ENCODE data around the gene CTNNA3. TPM values are rescaled to one million over a fixed set of nuclear protein-coding genes. Genes with fewer than 3 reads are reported as not detected.

Gene CTNNA3
- total RNA-seq, 2 donors from 2014 or later, result 1.6 TPM; not detected in 1

GRCh38 chr10:66575251-66575855 lies 1120.6 kb downstream of the CTNNA3 start:
- no peaks in the 10 kb centered on the region for H3K36me3 Mint-ChIP-seq (ENCODE audit: low read depth)
- H3K9me3 ChIP-seq (ENCODE audit: control insufficient read depth, low read length, poor library complexity, severe bottlenecking), result no peaks in the 10 kb centered on the region
- DNase-seq (no peak), ATAC-seq (no peak)
- no peak overlapping the region for H3K4me3 Mint-ChIP-seq
- no peaks in the 10 kb centered on the region for H3K27me3 Mint-ChIP-seq
- H3K4me1 Mint-ChIP-seq, result no peaks in the 10 kb centered on the region
- H3K27ac Mint-ChIP-seq, result no peak overlapping the region

GRCh38 chr10:66572700-66573099 lies 1123.3 kb downstream of the CTNNA3 start:
- DNase-seq, result no peak
- ATAC-seq, result no peak
- Mint-ChIP-seq H3K27ac (no peak overlapping the region), H3K4me1 (no peaks in the 10 kb centered on the region), H3K36me3 (ENCODE audit: low read depth) (no peaks in the 10 kb centered on the region), H3K27me3 (no peaks in the 10 kb centered on the region), H3K4me3 (no peak overlapping the region)
- H3K9me3 ChIP-seq (ENCODE audit: control insufficient read depth, low read length, poor library complexity, severe bottlenecking), result no peaks in the 10 kb centered on the region

GRCh38 chr10:66565999-66566398 lies 1130.0 kb downstream of the CTNNA3 start:
- Mint-ChIP-seq H3K27ac (no peak overlapping the region), H3K36me3 (ENCODE audit: low read depth) (no peaks in the 10 kb centered on the region), H3K4me1 (no peaks in the 10 kb centered on the region), H3K27me3 (no peaks in the 10 kb centered on the region), H3K4me3 (no peak overlapping the region)
- DNase-seq (no peak), ATAC-seq (no peak)
- H3K9me3 ChIP-seq (ENCODE audit: control insufficient read depth, low read length, poor library complexity, severe bottlenecking), result no peaks in the 10 kb centered on the region

GRCh38 chr10:66564287-66564686 lies 1131.7 kb downstream of the CTNNA3 start:
- Mint-ChIP-seq H3K4me3 (no peak overlapping the region), H3K27me3 (no peaks in the 10 kb centered on the region), H3K27ac (no peak overlapping the region), H3K36me3 (ENCODE audit: low read depth) (no peaks in the 10 kb centered on the region), H3K4me1 (no peaks in the 10 kb centered on the region)
- no peaks in the 10 kb centered on the region for H3K9me3 ChIP-seq (ENCODE audit: control insufficient read depth, low read length, poor library complexity, severe bottlenecking)
- ATAC-seq (no peak), DNase-seq (no peak)

GRCh38 chr10:66555061-66555460 lies 1140.9 kb downstream of the CTNNA3 start:
- no peaks in the 10 kb centered on the region for H3K36me3 Mint-ChIP-seq (ENCODE audit: low read depth)
- no peak overlapping the region for H3K27ac Mint-ChIP-seq
- ATAC-seq (no peak), DNase-seq (no peak)
- no peaks in the 10 kb centered on the region for H3K4me1 Mint-ChIP-seq
- H3K27me3 Mint-ChIP-seq, result no peaks in the 10 kb centered on the region
- no peaks in the 10 kb centered on the region for H3K9me3 ChIP-seq (ENCODE audit: control insufficient read depth, low read length, poor library complexity, severe bottlenecking)
- H3K4me3 Mint-ChIP-seq, result no peak overlapping the region

GRCh38 chr10:66552331-66552730 lies 1143.7 kb downstream of the CTNNA3 start:
- Mint-ChIP-seq H3K4me3 (no peak overlapping the region), H3K27me3 (no peaks in the 10 kb centered on the region), H3K4me1 (no peaks in the 10 kb centered on the region), H3K36me3 (ENCODE audit: low read depth) (no peaks in the 10 kb centered on the region), H3K27ac (no peak overlapping the region)
- no peaks in the 10 kb centered on the region for H3K9me3 ChIP-seq (ENCODE audit: control insufficient read depth, low read length, poor library complexity, severe bottlenecking)
- DNase-seq, result no peak
- no peak for ATAC-seq

- H3K9me3 ChIP-seq (ENCODE audit: control insufficient read depth, low read length, poor library complexity, severe bottlenecking), result no peaks in the 10 kb centered on the region
- no peak overlapping the region for H3K27ac Mint-ChIP-seq
- DNase-seq, result no peak
- no peaks in the 10 kb centered on the region for H3K36me3 Mint-ChIP-seq (ENCODE audit: low read depth)
- no peak for ATAC-seq
- no peaks in the 10 kb centered on the region for H3K4me1 Mint-ChIP-seq
- H3K4me3 Mint-ChIP-seq, result no peak overlapping the region
- H3K27me3 Mint-ChIP-seq, result no peaks in the 10 kb centered on the region
Observed at GRCh38 chr10:66550351-66550750, 1145.6 kb downstream of the CTNNA3 start.

- Mint-ChIP-seq H3K4me3 (no peak overlapping the region), H3K27me3 (no peaks in the 10 kb centered on the region), H3K27ac (no peak overlapping the region), H3K4me1 (no peaks in the 10 kb centered on the region), H3K36me3 (ENCODE audit: low read depth) (no peaks in the 10 kb centered on the region)
- DNase-seq, result no peak
- H3K9me3 ChIP-seq (ENCODE audit: control insufficient read depth, low read length, poor library complexity, severe bottlenecking), result no peaks in the 10 kb centered on the region
- no peak for ATAC-seq
Observed at GRCh38 chr10:66538908-66539307, 1157.1 kb downstream of the CTNNA3 start.

- H3K27me3 Mint-ChIP-seq, result no peaks in the 10 kb centered on the region
- H3K27ac Mint-ChIP-seq, result no peak overlapping the region
- no peak for ATAC-seq
Observed at GRCh38 chr10:66538371-66538770, 1157.6 kb downstream of the CTNNA3 start.

GRCh38 chr10:66537186-66537585 lies 1158.8 kb downstream of the CTNNA3 start:
- Mint-ChIP-seq H3K4me3 (no peak overlapping the region), H3K27me3 (no peaks in the 10 kb centered on the region), H3K4me1 (no peaks in the 10 kb centered on the region), H3K36me3 (ENCODE audit: low read depth) (no peaks in the 10 kb centered on the region), H3K27ac (no peak overlapping the region)
- ATAC-seq, result no peak
- no peak for DNase-seq
- no peaks in the 10 kb centered on the region for H3K9me3 ChIP-seq (ENCODE audit: control insufficient read depth, low read length, poor library complexity, severe bottlenecking)

More at GRCh38 chr10:66538371-66538770, 1157.6 kb downstream of the CTNNA3 start:
- no peaks in the 10 kb centered on the region for H3K9me3 ChIP-seq (ENCODE audit: control insufficient read depth, low read length, poor library complexity, severe bottlenecking)
- no peak overlapping the region for H3K4me3 Mint-ChIP-seq
- DNase-seq, result no peak
- no peaks in the 10 kb centered on the region for H3K36me3 Mint-ChIP-seq (ENCODE audit: low read depth)
- H3K4me1 Mint-ChIP-seq, result no peaks in the 10 kb centered on the region

- no peak for DNase-seq
- no peaks in the 10 kb centered on the region for H3K4me1 Mint-ChIP-seq
- no peak overlapping the region for H3K4me3 Mint-ChIP-seq
- H3K9me3 ChIP-seq (ENCODE audit: control insufficient read depth, low read length, poor library complexity, severe bottlenecking), result no peaks in the 10 kb centered on the region
- no peaks in the 10 kb centered on the region for H3K27me3 Mint-ChIP-seq
- H3K27ac Mint-ChIP-seq, result no peak overlapping the region
- H3K36me3 Mint-ChIP-seq (ENCODE audit: low read depth), result no peaks in the 10 kb centered on the region
- ATAC-seq, result no peak
Observed at GRCh38 chr10:66535439-66535838, 1160.6 kb downstream of the CTNNA3 start.

GRCh38 chr10:66534866-66535265 lies 1161.1 kb downstream of the CTNNA3 start:
- DNase-seq, result no peak
- no peaks in the 10 kb centered on the region for H3K27me3 Mint-ChIP-seq
- no peak overlapping the region for H3K4me3 Mint-ChIP-seq
- H3K27ac Mint-ChIP-seq, result no peak overlapping the region
- no peaks in the 10 kb centered on the region for H3K36me3 Mint-ChIP-seq (ENCODE audit: low read depth)
- H3K9me3 ChIP-seq (ENCODE audit: control insufficient read depth, low read length, poor library complexity, severe bottlenecking), result no peaks in the 10 kb centered on the region
- ATAC-seq, result no peak
- no peaks in the 10 kb centered on the region for H3K4me1 Mint-ChIP-seq

- H3K9me3 ChIP-seq (ENCODE audit: control insufficient read depth, low read length, poor library complexity, severe bottlenecking), result no peaks in the 10 kb centered on the region
- no peak overlapping the region for H3K27ac Mint-ChIP-seq
- no peaks in the 10 kb centered on the region for H3K36me3 Mint-ChIP-seq (ENCODE audit: low read depth)
- DNase-seq, result no peak
- no peak for ATAC-seq
- H3K27me3 Mint-ChIP-seq, result no peaks in the 10 kb centered on the region
- no peak overlapping the region for H3K4me3 Mint-ChIP-seq
- H3K4me1 Mint-ChIP-seq, result no peaks in the 10 kb centered on the region
Observed at GRCh38 chr10:66521506-66521905, 1174.5 kb downstream of the CTNNA3 start.

GRCh38 chr10:66519616-66520015 lies 1176.4 kb downstream of the CTNNA3 start:
- Mint-ChIP-seq H3K27me3 (no peaks in the 10 kb centered on the region), H3K4me3 (no peak overlapping the region), H3K4me1 (no peaks in the 10 kb centered on the region), H3K27ac (no peak overlapping the region), H3K36me3 (ENCODE audit: low read depth) (no peaks in the 10 kb centered on the region)
- ATAC-seq (no peak), DNase-seq (no peak)
- no peaks in the 10 kb centered on the region for H3K9me3 ChIP-seq (ENCODE audit: control insufficient read depth, low read length, poor library complexity, severe bottlenecking)

Measured in T-helper 17 cell (primary cell).